ENCODE measurements around the gene USE1.

Gene USE1

DNA sequence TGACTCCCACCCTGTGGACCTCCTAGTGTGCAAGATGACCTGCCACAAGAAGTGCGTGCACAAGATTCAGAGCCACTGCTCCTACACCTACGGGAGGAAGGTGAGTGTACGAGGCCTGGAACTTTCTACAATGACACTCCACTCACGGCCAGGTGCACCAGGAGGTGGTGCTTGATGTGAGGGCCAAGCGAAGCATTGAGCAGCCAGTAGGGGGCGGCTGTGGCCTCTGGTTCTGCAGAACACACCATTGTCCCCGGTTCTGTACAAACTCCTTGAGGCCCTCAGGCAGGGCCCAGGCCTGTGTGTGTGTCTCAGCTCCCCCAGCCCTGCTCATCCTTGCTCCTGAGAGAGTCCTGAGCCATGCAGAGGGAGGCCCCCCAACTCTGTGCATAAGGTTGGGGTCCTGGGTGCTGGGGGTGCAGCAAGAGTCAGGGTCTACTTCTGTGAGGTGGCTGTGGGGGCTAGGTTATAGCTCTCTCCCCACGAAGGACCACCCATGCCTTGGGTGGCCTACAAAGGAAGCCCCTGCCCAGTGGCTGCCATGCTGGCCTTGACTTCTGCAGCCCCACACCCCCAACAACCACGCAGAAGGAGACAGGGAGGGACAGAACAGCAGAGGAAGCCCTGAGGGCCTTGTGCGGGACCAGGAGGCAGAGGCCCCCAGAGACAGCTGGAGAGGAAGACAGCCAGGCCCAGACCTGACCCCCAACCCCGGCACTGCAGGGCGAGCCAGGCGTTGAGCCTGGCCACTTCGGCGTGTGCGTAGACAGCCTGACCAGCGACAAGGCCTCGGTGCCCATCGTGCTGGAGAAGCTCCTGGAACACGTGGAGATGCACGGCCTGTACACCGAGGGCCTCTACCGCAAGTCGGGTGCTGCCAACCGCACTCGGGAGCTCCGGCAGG is 9.7 kb upstream of the USE1 start:
- DNase-seq (ENCODE audit: low read depth in 3 of 3) = peak in 2 of 3 experiments; percentile 33 to 63

GRCh38 chr19:17206736-17207581 is 8.2 kb upstream of the USE1 start:
- DNase-seq (ENCODE audit: low read depth in 3 of 3) = no peak

DNA sequence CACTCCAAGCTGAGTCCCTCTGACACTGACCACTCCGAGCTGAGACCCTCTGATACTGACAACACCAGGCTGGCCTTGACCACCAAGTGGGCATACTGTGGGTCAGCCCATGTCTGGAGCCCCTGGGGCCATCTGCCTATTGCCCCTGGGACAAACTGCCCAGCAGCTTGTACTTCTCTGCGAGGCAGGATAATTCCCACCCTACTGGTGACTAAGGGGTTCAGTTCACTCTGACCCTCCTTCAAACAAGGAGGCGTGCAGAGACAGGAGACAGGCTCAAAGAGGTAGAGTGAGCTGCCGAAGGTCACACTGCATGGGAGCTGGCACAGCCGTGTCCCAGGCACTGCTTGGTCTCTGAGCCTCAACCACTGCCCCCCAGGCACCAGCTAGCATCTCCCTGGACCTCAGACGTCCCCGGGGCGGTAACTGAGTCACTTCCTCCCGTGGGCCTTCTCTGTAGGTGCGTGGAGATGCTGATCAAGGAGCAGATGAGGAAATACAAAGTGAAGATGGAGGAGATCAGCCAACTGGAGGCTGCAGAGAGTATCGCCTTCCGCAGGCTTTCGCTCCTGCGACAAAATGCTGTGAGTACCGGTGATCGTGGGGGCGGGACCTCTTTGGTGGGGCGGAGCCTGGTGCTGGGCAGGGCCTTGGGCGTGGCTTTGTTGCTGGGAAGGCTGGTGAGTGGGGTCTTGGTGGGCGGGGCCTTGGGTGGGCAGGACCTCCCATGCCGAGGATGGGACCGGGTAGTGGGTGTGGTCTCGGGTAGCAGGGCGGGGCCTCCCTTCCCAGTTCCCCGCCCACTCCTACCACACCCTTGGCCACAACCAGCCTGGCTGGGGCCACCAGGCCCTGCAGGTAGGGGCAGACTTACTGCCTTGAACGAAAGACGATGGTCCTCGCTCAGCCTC is 5.8 kb upstream of the USE1 start:
- DNase-seq (ENCODE audit: low read depth in 3 of 3) = peak in 2 of 3 experiments; percentile 11 to 65

GRCh38 chr19:17210296-17210695 is 4.9 kb upstream of the USE1 start:
- no peak for DNase-seq (ENCODE audit: low read depth in 3 of 3)

DNA sequence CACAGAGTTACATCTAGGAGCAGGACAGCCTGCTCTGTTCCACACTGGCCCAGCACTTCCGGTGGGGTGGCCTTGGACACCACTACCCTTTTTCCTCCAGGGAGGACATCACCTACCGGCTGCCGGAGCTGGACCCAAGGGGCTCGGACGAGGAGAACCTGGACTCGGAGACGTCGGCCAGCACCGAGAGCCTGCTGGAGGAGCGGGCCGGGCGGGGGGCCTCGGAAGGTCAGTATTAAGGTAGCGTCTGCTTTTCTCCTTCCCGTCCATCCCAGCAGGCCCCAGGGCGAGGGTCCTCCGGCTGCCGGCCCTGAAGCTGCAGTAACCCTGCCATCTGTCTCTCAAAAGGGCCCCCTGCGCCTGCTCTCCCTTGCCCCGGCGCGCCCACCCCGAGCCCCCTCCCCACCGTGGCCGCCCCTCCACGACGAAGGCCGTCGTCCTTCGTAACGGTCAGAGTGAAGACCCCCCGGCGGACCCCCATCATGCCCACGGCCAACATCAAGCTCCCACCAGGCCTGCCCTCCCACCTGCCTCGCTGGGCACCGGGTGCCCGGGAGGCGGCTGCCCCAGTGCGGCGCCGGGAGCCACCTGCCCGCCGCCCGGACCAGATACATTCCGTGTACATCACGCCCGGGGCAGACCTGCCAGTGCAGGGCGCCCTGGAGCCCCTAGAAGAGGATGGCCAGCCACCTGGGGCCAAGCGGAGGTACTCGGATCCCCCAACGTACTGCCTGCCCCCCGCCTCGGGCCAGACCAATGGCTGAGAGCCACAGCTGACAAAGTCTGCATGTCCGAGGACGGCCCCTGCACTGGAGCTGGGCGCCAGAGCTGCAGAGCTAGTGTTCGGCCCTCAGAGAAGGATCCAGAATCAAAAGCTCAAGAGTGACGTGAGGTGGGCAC is 3.4 kb upstream of the USE1 start:
- no peak for DNase-seq (ENCODE audit: low read depth in 3 of 3)

DNA sequence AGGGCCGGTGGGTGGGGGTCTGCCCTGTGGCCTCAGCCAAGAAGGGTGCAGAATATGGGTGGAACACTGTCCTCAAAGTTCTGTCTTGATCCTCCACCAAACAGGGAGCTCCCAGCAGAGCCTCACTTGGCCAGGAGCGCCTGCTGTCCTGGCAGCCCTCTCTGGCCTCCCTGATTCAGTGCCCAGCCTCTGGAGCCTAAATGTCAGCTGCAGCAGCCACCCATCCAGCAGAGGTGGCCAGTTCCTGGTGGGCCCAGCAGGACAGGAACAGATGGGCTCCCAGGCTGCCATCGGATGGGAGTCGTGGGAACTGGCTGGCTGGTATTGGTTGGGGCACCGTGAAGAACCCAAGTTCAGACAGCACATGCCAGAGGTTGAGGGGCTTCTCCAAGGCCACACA is 1.8 kb upstream of the USE1 start:
- DNase-seq (ENCODE audit: low read depth in 3 of 3) = no peak

DNA sequence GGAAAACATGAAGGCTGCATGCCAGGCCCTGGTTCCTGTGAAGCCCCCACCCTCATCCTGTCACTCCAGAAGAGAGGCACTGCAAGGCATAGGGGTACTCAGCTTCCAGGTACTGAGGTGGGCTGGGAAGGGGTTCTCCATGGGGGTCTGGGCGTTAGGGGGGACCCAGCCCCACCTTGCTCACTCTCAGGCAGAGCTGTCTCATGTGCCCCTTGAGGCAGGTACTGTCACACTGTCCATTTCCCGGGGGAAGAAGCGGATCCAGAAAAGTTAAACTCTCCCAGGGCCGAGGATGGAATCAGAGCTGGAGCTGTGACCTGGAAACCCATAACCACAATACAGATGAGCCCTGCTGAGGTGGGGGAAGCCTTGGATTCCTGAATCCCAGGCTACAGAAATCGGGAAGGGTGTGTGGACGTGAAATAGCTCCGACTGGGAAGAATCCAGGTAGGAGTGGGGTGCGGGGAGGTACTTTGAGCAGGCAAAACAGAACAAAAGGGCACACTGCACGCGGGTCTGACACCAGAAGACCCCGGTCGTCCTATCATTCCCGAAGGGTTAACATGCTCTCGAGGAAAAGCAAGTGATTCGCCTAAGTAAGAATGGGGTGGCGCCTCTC is 540 bp upstream of the USE1 start:
- no peak for DNase-seq (ENCODE audit: low read depth in 3 of 3)

DNA sequence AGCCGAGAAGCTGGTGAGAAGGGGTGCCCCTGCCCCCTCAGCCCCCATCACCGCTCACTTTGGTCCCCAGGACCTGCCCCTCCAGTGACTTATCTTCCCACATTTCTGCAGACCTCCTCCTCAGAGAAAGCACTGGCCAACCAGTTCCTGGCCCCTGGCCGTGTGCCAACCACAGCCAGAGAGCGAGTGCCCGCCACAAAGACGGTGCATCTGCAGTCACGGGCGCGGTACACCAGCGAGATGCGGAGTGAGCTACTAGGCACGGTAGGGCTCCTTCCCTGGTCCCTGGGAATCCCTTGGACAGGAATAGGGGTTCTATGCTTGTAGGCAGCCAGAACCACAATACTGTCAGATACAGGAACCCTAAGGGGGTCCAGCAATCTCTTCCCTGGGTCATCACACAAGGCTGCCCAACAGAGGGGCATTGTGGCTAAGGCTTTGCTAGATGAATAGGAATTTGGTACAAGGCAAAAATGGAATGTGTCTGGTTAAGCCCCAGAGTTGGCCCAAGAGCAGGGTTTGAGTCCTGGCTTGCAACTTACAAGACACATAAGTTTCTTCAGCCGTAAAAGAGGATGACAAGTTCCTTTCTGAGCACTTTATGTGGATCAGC is 1.0 kb downstream of the USE1 start:
- DNase-seq (ENCODE audit: low read depth in 3 of 3) = no peak

DNA sequence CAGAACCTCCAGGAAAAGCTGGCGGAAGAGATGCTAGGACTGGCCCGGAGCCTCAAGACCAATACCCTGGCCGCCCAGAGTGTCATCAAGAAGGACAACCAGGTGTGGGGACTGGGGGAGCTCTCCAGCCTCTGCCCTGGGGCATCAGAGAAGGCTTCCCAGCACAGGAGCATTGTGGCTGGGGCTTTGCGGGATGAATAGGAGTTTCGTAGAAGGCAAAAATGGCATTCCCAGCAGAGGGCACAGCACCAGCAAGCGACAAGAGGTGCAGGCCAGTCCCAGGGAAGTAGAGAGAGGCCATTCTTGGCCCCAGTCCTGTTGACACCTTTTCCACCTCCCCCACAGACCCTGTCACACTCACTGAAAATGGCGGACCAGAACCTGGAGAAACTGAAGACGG is 4.1 kb downstream of the USE1 start:
- no peak for DNase-seq (ENCODE audit: low read depth in 3 of 3)

- DNase-seq (ENCODE audit: low read depth in 3 of 3) = no peak
Observed at GRCh38 chr19:17220207-17220758, 5.1 kb downstream of the USE1 start.

- DNase-seq (ENCODE audit: low read depth in 3 of 3) = no peak
Observed at GRCh38 chr19:17225053-17225452, 9.9 kb downstream of the USE1 start.

- DNase-seq (ENCODE audit: low read depth in 3 of 3) = peak; percentile 93 to 97 (median 94)
Observed at GRCh38 chr19:17226002-17226933, 11.1 kb downstream of the USE1 start, which contains the start of gene OCEL1. TSS of gene OCEL1 (plus strand) at chr19:17226226. CDS start at chr19:17226248, 22 bp downstream.

DNA sequence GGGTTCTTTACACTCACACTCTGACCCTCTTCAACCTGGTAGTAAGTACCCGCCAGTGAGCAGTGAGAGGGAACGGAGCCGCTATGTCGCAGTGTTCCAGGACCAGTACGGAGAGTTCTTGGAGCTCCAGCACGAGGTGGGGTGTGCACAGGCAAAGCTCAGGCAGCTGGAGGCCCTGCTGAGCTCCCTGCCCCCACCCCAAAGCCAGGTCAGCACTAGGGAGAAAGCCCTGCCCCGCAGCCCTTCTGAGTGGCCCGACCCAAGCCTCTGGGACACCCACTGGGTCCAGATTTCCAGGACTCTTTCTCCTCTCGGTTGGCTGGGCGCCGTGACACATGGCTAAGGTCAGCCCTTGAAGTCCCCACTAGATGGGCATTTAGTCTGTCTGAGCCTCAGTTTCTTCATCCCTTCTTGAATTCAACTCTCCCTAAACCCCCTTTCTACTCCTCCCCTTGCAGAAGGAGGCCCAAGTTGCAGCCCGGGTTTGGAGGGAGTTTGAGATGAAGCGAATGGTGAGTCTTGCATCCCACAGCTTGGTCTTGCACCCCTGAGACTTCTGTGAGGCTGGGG is 12.7 kb downstream of the USE1 start:
- no peak for DNase-seq (ENCODE audit: low read depth in 3 of 3)

GRCh38 chr19:17229890-17230289 is 14.7 kb downstream of the USE1 start:
- no peak for DNase-seq (ENCODE audit: low read depth in 3 of 3)

DNA sequence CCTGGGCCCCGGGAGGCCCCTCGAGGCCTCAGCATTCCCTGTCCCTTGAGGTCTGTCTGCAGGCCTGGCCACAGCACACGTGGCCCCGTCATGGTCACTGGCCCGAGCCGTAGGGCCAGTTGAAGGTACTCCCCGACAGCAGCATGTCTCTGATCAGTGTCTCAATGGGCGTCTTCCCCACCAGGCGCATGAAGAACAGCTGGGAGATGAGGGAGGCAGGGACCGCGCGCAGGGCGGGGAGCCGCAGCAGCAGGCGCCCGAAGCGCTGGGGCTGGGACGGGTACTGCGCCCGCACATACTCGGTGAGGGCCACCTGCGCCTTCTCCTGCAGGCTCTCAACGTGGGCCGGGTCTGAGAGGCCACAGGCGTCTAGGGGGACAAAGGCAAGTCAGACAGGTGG is 17.1 kb downstream of the USE1 start:
- no peak for DNase-seq (ENCODE audit: low read depth in 3 of 3)

DNA sequence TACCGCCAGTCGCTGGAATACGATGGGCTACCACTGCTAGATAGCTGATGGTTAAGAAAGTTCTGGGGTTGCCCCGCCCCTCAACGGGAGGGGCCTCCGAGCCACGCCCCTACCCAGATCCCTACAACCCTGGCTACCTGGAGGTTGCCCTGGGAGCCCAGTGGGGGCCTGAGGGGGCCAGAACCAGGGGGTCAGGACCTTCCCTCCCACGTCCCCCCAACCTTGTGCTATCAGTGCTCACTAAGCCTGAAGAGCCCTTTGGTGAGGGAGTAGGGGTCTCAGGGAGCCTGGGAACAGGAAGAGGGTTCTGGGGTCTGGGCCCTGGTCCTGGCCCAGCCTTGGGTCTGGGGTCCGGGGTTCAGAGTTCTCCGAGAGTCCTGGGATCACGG is 19.7 kb downstream of the USE1 start:
- peak in 2 of 3 experiments; percentile 35 to 72 for DNase-seq (ENCODE audit: low read depth in 3 of 3)

GRCh38 chr19:17235300-17235970 is 20.3 kb downstream of the USE1 start:
- peak; percentile 48 to 67 (median 52) for DNase-seq (ENCODE audit: low read depth in 3 of 3)

All from stimulated activated CD4-positive, alpha-beta T cell treated with anti-CD3 and anti-CD28 coated beads, TNF-alpha, amount 100 ng/mL, for 24 hours (primary cell).